NCI-H2196 (cell line): ENCODE measurements around the gene DNAH8.
"Not testable (repeated sequence)": the region's sequence is repeated elsewhere in the genome, so short reads cannot be mapped to it uniquely, and the experiment has no call there.

ENCODE experiments used
- DNase-seq: peaks from one replicate; lab custom pipeline; 2025; ENCODE audit not compliant: unreplicated experiment; lab: John Stamatoyannopoulos, UW

DNAH8 gene

DNA sequence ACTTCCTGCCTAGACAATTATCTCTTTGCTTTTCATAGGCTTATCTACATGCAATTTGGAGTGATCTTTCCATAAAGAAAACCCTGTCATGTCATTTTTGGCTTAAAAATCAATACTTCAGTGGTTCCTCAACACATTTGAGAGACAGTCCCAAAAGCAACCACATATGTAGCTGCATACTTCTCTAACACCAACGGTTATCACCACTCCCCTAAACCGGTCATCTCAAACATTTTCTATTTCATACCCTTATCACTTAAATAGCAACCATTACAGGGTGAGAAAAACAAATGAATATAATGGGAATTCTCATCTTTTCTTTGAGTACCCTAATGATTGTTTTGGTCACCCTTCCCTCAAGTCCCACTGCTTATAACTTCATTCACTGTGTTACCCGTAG is 17.3 kb upstream of the DNAH8 start:
- DNase-seq, result no peak

DNA sequence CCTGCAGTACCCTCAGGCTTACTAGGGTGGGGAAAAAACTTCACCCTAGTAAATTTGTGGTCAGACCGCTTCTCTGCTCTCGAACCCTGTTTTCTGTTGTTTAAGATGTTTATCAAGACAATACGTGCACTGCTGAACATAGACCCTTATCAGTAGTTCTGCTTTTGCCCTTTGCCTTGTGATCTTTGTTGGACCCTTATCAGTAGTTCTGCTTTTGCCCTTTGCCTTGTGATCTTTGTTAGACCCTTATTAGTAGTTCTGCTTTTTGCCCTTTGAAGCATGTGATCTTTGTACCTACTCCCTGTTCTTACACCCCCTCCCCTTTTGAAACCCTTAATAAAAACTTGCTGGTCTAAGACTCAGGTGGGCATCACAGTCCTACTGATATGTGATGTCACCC is 15.4 kb upstream of the DNAH8 start:
- not testable (repeated sequence) for DNase-seq

DNA sequence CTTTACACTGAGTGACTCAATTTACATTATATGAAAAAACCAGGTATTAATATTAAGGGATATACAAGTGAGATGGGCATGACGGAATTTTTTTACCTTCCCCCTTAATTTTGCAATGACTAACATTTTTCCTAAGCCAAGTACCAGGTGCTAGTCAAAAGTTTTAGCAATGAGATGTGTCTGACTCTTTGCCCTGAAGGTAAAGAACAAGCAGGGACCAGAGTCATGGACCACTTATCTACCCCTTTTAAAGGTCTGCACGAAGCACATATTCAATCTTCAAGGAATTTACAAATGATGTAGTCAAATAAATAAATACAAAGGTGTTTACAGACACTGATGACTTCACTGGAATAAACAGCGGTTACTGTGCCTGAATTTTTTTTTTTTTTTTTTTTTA is 13.6 kb upstream of the DNAH8 start:
- no peak for DNase-seq

DNA sequence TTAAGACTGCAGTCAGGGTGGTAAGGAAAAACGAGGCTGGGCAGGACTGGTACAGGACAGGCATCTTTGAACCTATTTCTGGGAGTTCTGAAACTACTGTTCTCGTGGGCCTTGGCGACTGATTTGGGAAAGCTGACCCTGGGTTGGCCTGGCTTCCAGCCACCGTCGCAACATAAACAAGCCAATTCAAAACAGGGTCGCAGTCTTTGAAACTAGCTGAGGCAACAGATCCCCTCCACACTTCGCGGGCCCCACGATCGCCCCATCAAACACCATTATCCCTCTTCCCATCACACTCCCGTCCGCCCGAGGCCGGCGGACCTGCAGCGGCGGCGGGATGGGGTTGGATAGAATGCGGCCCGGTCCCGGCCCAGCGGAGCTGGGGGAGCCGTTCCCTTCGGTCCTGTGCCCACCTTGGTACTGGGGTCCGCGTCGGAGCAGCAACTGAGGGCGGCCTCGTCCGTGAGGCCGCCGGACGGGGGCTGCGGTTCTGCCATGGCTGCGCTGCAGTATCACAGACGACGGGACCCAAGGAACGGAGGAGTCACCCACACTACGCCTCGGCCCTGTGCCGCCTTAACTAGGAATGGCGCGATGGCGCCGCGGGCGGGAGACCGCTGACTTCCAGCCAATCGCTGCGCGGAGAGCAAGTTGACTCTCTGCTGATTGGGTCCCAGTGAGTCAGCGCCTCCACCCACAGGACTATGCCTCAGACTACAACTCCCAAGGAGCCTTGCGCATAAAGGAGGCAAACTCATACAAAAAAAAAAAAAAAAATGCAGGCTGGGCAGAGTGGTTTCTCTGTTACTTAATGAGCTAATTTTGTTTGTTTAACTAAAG is 12.3 kb upstream of the DNAH8 start, which contains the start of gene GLO1:
GLO1 (minus strand) TSS at position 588 of the 840 bp plus-strand sequence; CDS start at position 497, 91 bp downstream.
- peak; percentile 96 for DNase-seq

DNA sequence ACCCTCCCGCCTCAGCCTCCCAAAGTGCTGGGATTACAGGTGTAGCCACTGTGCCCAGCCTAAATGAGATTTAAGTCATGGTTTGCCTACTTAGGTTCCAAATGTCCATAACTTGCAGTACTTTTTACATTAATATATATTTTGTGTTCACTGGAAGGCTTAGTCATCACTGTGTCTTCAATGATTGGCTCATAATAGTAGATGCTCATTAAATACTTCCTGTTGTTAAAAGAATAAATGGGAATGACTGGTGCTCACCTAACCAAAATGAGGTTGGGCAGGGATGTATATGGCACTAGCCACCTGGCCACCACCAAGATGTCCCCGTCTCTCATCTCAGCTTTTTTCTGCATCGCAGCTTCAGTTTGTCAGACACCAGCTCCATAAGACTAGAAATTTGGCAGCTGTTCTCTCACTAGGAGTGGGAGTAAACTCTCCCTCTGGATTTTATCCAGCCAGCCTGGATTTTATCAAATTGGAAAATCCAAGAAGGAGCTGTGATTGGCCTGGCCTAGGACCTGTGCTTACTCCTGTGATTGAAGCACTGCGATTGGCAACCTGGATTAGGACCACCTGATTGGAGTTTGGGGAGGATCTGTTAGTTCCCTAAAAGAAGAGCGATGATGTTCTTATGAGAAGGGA is 11.0 kb upstream of the DNAH8 start:
- no peak for DNase-seq

DNA sequence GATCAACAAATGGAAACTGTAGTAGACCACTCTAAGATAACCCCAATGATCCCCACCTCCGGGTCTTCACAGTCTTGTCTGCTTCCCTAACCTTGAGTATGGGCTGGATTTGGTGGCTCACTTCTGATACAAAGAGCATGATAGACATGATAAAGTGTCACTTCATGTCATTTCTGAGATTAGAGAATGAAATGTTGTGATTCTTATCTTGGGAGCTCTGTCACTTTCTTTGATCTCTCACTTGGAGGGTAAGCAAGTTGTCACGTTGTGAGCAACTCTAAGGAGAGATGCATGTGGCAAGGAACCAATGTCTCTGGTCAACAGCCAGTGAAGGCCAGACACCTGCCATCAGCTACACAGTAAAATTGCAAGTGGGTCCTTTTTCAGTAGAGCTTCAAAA is 9.2 kb upstream of the DNAH8 start:
- DNase-seq, result no peak

DNA sequence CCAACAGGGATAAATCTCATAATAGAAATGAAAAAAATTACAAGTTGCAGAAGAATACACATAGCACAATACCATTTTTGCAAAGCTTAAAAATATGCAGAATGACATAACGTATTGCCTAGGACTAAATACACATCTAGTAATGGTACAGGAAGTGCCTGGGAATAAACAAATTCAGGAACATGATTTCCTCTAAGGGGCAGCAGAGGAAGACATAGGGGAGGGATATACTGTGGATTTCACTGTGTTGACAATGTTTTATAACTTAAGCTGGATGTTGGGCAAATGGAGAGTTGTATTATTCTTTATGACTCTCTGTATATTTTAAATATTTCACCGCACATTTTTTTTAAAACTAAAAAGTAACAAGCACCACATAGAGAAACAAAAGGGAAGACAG is 6.6 kb upstream of the DNAH8 start:
- no peak for DNase-seq

DNA sequence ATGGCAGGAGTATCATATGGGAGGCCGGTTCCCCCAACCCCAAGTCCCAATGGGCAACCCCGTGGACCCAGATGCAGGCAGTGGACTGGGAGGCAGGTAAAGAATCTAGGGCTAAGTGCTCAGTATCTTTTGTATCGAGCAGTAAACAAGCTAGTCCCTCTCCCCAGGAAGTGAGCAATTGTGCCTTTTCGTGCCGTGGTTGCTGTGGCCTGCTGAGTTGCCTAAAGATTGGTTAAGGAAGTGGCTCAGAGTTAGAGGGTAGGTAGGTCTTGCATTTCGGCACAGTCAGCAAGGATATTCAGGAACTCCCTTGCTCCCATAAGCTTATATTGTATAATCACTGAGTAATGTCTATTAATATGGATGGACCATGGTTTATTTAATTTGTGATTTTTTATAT is 1.3 kb upstream of the DNAH8 start:
- no peak for DNase-seq

DNA sequence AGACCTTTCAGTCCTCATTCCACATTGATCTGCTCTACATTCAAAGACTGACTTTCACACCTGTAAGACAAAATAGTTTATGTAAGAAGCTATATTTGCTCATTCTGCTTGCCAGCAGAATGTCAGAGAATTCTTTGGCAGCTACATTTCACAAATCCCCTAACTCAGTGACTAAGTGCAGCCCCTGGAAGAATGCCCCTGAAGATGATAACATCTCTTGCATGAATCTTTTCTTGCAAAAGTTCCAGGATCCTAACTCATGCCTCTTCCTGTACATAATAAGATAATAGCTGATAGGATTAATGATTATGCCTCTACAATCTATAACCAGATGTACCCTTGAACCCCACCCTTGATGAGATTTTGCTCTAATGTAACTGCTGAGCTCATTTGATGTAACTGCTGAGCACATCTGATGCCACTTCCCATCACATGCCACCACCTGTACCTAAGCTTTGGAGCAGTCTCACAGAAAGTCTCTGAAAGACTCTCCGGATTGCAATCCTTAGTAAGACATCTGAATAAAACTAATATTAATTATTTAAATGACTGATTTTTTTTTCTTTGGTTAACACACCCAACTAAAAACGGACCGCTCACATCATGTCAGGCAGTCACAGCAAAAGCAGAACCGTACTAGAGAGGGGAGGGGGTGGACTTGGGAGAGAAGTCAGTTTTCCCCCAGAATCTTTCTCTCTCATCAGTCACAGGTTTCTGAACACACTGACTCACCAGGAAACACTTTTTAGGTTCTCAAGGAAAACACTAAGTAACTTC is 684 bp upstream of the DNAH8 start:
- no peak for DNase-seq

DNA sequence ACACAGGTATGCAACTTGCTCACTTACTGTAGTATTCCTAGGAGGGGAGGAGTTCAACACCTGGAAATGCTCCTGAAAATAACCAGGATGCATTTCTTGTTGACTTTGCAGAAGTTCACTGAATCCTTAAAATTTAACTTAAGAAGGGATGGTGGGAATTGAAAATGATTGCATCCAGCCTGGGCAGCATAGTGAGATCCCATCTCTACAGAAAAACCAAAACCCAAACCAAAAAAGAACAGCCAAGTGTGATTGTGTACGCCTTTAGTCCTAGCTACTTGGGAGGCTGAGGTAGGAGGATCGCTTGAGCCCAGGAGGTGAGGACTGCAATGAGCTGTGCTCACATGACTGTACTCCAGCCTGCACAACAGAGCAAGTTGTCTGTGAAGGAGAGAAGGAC is 1.7 kb downstream of the DNAH8 start:
- no peak for DNase-seq

DNA sequence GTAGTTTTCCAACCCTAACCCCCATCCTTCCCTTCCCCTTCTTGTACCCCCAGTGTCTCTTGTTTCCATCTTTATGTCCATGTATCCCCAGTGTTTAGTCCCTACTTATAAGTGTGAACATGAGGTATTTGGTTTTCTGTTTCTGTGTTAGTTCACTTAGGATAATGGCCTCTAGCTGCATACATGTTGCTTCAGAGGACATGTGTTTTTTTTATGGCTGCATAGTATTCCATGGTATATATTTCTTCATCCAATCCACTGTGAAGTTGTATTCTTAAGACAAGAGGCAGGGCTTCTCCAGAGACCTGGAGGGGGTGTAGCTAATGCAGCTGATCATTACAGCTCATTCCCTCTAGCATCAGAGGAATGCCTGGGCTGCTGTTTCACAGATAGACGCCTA is 4.2 kb downstream of the DNAH8 start:
- no peak for DNase-seq

DNA sequence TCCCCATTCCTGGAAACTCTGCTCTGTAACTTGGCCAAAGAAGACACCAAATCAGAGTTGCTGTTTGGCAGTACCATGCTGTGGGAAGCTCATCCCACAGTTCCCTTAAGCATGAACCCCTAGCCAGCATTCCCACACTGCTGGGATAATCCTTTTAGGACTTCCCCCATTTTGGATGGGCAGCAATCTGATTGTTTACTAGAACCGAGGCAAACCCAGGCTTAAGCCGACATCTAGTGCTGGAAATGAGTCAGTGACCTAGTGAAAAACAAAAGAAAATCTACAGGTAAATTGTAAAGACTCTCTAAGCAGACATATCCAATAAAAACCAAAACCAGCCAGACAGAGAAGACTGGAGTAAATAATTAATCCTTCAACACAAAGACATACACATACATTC is 5.2 kb downstream of the DNAH8 start:
- no peak for DNase-seq

DNA sequence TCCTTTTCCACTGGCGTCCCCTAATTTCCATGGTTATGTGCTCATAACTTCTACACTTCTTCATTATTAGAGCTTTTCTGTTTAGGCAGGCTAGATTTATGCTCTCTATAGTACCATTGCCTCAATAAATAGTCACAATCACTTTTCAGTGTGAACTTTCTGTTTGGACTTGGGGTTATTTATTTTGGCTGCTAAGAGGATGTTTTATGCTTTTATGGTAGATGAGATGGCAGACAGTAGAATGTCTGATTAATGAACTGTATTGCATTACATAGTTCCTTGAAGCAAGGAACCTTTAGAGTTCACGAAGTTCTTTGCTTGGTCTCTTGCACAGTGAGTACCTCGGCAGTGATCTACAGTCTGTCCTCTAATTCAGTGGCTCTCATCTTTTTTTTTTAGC is 6.9 kb downstream of the DNAH8 start:
- DNase-seq, result no peak

DNA sequence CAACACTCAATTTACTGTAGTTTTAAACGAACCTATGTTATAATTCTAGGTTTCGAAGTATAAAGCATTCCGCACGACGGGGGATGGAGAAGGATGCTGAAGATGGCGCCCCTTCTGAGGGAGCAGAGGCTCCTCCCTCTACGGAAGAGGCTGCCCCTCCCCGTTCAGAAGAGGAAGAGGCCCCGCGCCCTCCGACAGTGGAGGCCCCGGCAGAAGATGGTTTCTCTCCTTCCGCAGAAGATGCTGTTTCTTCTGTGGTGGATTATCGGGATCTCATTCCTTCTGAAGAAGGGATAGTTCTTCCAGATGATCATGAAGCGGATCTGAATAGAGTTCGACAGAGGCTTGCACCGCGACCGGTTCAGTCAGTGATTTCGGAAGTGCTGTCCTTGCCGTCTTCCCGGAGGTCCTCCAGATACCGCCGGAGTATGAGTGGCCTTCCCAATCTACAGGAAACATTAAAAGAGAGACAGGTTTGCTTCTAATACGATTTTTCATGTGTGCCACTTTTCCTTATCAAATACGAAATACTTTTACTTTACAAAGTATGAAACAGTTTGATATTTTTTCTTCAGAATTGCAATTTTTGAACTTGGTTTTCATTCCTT is 7.7 kb downstream of the DNAH8 start:
- no peak for DNase-seq

DNA sequence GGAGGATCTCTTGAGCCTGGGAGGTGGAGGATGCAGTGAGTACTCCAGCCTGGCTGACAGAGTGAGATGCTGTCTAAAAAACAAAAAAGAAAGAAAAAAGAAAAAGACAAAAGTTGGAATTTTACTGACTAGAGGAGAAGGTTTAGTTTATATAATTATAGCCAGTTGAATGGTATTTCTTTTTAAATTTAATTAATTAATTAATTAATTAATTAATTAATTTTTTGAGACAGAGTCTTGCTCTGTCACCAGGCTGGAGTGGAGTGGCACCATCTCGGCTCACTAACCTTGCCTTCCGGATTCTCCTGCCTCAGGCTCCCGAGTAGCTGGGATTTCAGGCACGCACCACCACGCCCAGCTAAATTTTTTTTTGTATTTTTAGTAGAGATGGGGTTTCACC is 8.7 kb downstream of the DNAH8 start:
- DNase-seq, result no peak

DNA sequence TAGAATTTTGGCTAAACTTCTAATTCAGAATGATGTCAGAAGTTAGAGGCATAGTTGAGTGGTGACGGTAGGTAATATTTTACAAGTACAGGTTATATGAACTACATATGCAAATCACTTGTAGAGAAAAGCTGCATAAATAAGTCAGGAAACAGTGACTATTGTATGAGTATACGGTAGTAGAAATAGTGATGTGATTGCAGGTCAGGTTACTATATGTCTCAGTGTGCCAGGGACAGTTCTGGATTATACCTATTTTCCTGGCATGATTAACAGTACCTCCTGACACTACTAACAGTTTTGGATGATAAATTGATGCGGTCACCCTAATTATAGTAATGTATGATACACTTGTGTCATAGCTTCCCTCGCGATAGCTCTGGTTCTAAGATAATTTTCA is 9.2 kb downstream of the DNAH8 start:
- DNase-seq, result no peak

DNA sequence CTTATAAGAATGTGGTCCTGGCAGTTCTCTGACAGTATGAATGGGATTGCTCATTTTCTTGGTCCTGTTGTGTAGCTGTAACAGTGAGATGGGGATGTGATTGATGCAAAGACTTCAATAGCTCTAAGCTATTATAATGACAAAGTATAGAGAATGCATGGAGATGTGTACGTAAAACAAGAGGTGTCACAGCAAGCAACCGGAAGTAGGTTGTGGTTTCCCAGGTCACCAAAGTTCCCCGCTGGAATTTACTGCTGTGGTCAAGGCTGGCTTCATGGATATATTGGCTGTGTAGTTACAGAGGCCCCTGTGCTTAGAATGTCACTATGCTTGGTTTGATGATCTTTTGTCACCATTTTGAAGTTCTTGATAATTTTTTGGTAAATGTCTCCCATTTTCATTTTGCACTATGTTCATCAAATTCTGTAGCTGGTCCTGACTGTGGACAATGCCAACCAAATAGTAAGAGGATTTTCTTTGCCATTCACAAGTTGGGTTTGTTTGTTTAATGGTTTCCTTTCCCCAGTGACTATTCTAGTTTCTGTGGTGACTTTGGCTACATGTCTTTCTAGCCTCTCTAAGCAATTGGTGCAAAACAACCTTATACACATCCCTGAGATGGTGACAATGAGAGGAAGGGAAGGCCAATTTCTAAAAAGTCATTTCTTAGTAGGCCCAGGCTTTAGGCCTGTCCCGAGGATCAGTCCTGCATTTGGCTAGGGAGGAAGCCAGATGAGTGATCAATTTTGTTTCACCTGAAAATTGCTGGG is 10.5 kb downstream of the DNAH8 start:
- no peak for DNase-seq

DNA sequence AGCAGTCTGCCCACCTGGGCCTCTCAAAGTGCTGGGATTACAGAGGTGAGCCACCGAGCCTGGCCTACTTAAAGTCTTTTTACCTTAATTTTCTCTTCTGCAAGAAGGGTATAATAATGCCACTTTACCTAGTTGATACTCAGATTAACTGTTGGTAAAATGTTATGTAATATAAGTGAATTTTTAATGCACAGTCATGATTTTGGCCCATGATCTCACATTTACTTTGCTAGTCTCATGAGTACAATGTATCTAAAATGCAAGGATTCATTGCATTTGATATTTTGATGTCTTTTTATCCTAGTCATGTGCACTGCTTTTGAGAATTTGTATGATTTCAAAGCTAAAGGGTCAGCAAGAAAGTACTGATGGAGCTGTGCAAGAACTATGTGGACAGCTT is 13.1 kb downstream of the DNAH8 start:
- DNase-seq, result no peak

DNA sequence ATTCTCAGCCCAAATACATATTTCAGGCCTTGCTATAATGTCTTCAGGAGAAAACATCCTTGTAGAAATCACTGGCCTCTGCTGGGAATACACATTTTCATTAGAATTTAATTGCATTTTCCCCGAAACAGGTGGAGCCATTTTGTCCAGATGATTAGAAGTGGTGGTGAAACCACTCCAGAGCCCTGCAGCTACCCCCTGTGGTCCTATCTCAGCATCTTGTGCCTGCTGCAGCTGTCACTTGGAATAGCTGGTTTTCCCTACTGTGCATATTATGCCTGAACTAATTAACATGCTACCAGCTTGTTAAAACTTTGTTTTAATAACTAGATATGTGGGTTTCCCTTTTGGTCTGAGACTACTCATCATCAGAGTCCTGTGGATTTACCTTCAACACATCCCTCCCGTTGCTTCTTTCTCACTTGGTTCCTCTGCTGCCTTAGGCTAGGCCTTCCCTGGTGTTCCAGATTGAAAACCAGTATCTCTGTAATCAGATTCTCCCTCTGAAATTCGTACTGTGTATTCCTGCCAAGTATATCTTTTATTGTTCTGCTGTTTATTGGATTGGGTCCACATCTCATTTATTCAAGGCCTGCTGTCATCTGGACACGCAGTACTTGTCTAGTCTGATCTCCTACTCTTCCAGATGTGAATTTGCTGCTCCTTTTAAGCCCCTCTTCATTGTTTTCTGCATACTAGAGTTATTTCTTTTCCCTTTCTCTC is 15.2 kb downstream of the DNAH8 start:
- DNase-seq, result no peak

DNA sequence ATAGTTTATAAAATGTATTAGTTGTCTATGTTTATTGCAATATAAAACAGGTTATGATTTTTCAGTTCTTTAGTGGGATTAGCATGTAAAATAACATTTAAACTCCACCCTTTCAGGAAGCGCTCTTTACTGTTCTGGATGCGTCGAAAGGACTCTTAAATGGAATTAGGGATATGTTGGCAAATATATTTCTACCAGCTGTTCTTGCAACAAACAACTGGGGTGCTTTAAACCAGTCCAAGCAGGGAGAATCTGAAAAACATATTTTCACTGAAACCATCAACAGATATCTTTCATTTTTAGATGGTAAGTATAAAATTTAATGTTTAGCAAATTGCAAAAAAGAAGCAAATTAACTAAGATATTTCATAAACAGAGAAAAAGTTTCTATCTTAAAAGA is 21.8 kb downstream of the DNAH8 start:
- no peak for DNase-seq
